Central memory CD8-positive, alpha-beta T cell (primary cell): ENCODE data around the gene OR8H3.
"Not testable (repeated sequence)": the region's sequence is repeated elsewhere in the genome, so short reads cannot be mapped to it uniquely, and the experiment has no call there.

Source experiments
- ATAC-seq: fragments of 150-1000 bp; cut with Tn5 transposase; replicated peaks from 2 replicates; pipeline ENCODE4 v1.10.0; 2022; ENCODE audit warnings: mild to moderate bottlenecking, moderate FRiP score, moderate number of reproducible peaks; ENCODE audit not compliant: poor library complexity, severe bottlenecking; ENCODE audit errors: extremely low read depth
- DNase-seq, 2 donors: peaks; one replicate each; pipeline ENCODE4 v3.0.0; 2021; ENCODE audit warnings: low spot score in 2 of 2
- H3K27ac Mint-ChIP-seq: one replicate; pipeline ENCODE4 v1.8.0; 2022; ENCODE audit warnings: low read depth, mild to moderate bottlenecking, moderate library complexity, mixed read lengths
- H3K27me3 Mint-ChIP-seq: one replicate; pipeline ENCODE4 v1.8.0; 2022; ENCODE audit warnings: mixed read lengths
- H3K36me3 Mint-ChIP-seq: one replicate; pipeline ENCODE4 v1.8.0; 2022; ENCODE audit warnings: mild to moderate bottlenecking, moderate library complexity, mixed read lengths; ENCODE audit not compliant: insufficient read depth
- H3K4me1 Mint-ChIP-seq: one replicate; pipeline ENCODE4 v1.8.0; 2022; ENCODE audit warnings: mixed read lengths
- H3K4me3 Mint-ChIP-seq: one replicate; pipeline ENCODE4 v1.8.0; 2022; ENCODE audit warnings: mild to moderate bottlenecking, moderate library complexity, mixed read lengths
- H3K9me3 Mint-ChIP-seq: one replicate; pipeline ENCODE4 v1.8.0; 2022; ENCODE audit warnings: mixed read lengths

Gene OR8H3, protein sequence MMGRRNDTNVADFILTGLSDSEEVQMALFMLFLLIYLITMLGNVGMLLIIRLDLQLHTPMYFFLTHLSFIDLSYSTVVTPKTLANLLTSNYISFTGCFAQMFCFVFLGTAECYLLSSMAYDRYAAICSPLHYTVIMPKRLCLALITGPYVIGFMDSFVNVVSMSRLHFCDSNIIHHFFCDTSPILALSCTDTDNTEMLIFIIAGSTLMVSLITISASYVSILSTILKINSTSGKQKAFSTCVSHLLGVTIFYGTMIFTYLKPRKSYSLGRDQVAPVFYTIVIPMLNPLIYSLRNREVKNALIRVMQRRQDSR

DNA sequence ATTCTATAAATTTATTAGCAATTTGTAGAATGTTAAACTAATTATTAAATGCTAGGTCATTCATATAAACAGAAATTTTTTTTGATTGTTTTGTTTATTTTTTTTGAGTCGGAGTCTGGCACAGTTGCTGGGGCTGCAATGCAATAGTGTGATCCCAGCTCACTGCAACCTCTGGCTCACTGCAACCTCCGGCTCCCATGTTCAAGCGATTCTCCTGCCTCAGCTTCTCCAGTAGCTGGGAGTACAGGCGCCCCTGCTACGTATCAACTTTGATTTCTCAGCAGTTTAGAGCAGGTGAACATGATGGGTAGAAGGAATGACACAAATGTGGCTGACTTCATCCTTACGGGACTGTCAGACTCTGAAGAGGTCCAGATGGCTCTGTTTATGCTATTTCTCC, at the start of gene OR8H3:
Gene OR8H3 (plus strand): TSS at position 301 of the 400 bp plus-strand sequence. CDS start 0 bp downstream, at position 301.
- H3K9me3 Mint-ChIP-seq = peaks cover 14% of the 10 kb centered on the region
- H3K4me3 Mint-ChIP-seq = no peak within 1 kb of the TSS
- H3K27ac Mint-ChIP-seq = no peak within 1 kb of the TSS

DNA sequence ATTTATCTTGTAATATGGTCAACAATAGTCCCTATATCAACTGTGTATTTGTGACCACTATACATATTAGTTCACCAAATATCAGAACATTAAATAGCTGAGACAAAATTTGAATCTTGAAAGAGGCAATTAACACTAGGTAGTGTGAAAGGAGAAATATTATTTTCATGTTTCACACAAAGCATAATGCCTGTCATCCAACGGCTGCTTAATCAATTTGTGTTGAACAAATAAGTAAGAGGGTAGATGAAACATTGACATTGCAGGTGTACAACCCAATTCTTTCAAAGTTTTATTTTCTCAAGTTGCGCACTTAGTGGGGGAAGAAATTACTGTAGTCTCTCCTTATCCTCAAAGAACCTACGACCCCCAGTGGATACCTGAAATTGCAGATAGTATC, 32.5 kb upstream of the OR8H3 start:
- Mint-ChIP-seq H3K4me1 (no peaks in the 10 kb centered on the region), H3K36me3 (no peaks in the 10 kb centered on the region), H3K4me3 (no peak overlapping the region), H3K27me3 (no peaks in the 10 kb centered on the region), H3K27ac (no peak overlapping the region), H3K9me3 (peaks cover 18% of the 10 kb centered on the region)
- DNase-seq (no peak), ATAC-seq (no peak)

More for the DNA sequence above, at the start of gene OR8H3:
- Mint-ChIP-seq H3K36me3 (peaks cover 3% of the 10 kb centered on the region), H3K4me1 (no peaks in the 10 kb centered on the region), H3K27me3 (no peaks in the 10 kb centered on the region)
- no peak for ATAC-seq
- no peak for DNase-seq

DNA sequence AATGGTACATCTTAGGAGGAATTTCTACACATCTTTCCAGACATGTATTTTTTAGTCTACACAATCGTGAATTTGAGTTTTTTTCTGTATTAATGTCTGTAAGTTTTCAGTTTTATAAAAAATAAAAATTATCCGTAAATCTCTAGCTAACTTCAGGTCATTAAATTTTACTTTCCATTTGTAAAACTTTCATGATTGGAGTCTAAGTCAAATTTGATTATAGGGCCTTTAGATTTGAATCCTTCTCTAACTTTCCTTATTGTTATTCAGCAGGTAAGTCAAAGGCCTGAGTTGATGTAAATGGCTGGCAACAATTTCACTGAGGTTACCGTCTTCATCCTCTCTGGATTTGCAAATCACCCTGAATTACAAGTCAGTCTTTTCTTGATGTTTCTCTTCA, 29.2 kb upstream of the OR8H3 start, which contains the start of gene OR8I2:
Gene OR8I2 (plus strand): TSS at position 301 of the 400 bp plus-strand sequence. CDS start 0 bp downstream, at position 301.
- no peak for ATAC-seq
- DNase-seq = no peak
- H3K9me3 Mint-ChIP-seq = peaks cover 26% of the 10 kb centered on the region
- H3K27me3 Mint-ChIP-seq = no peaks in the 10 kb centered on the region
- H3K4me1 Mint-ChIP-seq = no peaks in the 10 kb centered on the region
- H3K4me3 Mint-ChIP-seq = no peak within 1 kb of the TSS
- H3K36me3 Mint-ChIP-seq = no peaks in the 10 kb centered on the region
- no peak within 1 kb of the TSS for H3K27ac Mint-ChIP-seq

DNA sequence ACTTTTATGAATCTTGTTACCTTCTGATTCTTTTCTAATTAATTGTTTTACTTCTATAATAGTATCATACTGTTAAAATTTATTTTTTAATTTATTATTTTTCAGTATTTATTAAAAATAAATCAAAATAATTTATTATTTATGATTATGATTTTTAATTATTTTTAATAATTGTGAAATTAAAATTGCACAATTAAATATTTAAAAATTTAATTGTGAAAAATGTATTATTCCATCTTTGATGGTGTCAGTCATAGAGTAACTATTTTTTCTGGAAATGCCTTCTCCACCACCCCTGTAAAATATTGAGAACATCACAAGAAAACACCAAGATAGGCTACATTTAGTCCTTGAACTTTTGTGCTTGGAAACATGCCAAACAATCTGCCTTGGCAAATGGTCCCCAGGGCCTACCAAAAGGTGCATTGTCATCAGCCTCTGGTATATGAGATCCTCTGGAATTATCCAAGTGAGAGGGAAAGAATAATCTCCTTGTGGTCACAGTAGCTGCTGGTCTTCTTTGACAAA, 18.9 kb upstream of the OR8H3 start, which contains the start of gene OR8H2:
Gene OR8H2 (plus strand): TSS at position 478 of the 528 bp plus-strand sequence. CDS start 1,356 bp downstream, outside the sequence.
- Mint-ChIP-seq H3K4me3 (no peak within 1 kb of the TSS), H3K27ac (no peak within 1 kb of the TSS), H3K27me3 (no peaks in the 10 kb centered on the region), H3K36me3 (no peaks in the 10 kb centered on the region), H3K9me3 (peaks cover 14% of the 10 kb centered on the region), H3K4me1 (no peaks in the 10 kb centered on the region)
- DNase-seq (no peak), ATAC-seq (no peak)

DNA sequence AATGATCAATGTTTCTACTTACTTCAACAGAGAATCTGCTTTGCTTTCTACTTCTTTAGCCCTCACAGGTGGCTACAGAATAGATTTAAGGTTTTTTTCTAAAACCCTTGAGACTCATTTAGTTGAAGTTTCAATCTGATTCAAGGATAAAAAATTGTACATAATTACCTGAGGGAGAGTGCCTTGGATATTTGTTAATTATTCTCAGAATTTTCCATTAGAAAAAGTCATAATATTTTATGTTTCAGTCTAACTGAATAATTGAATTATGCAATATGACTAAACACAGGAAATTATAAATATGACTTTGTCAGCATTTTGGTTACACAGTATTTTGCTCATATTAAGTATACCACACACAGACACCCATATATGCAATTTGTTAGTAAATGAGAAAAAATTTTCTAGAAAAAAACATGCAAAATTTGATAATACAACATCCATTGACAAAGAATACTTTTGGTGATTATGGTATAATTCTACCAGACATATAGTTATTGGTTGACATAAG, 18.0 kb downstream of the OR8H3 start, which contains the start of gene OR8J3:
Gene OR8J3 (minus strand): TSS at position 51 of the 511 bp plus-strand sequence. CDS start 2,483 bp downstream, outside the sequence.
- DNase-seq = no peak
- Mint-ChIP-seq H3K36me3 (no peaks in the 10 kb centered on the region), H3K9me3 (peaks cover 24% of the 10 kb centered on the region), H3K4me1 (no peaks in the 10 kb centered on the region), H3K4me3 (no peak within 1 kb of the TSS), H3K27me3 (no peaks in the 10 kb centered on the region), H3K27ac (no peak within 1 kb of the TSS)
- ATAC-seq = no peak

DNA sequence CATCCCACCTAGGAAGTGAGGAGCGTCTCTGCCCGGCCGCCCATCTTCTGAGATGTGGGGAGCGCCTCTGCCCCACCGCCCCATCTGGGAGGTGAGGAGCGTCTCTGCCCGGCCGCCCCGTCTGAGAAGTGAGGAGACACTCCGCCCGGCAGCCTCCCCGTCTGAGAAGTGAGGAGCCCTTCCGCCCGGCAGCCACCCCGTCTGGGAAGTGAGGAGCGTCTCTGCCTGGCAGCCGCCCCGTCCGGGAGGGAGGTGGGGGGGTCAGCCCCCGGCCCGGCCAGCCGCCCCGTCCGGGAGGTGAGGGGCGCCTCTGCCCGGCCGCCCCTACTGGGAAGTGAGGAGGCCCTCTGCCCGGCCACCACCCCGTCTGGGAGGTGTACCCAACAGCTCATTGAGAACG, 21.5 kb downstream of the OR8H3 start:
- not testable (repeated sequence) for H3K36me3 Mint-ChIP-seq, ATAC-seq

DNA sequence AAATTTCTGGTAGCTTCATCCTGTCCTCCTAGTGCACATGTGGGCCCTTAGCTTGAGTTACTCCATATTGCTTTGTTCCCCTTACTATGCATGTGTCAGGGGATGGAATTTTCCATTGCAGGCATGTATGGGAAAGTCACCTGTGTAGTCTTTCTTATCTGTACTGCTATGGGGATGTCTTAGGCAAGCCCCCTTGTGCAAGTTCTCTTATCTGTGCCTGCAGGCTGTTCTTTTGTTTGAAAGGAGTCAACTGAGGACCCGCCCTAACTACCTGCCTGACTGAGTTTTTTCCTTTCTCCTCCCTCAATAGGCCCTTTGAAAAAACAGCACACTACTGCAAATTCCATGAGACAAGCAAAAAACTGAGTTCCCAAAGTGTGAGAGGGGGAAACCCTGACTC, 29.2 kb downstream of the OR8H3 start:
- Mint-ChIP-seq H3K4me3 (no peak overlapping the region), H3K27ac (no peak overlapping the region), H3K36me3 (no peaks in the 10 kb centered on the region), H3K27me3 (no peaks in the 10 kb centered on the region), H3K4me1 (no peaks in the 10 kb centered on the region), H3K9me3 (peaks cover 19% of the 10 kb centered on the region)
- ATAC-seq = no peak
- no peak for DNase-seq

More for the DNA sequence above, 21.5 kb downstream of the OR8H3 start:
- H3K27ac Mint-ChIP-seq, H3K27me3 Mint-ChIP-seq, H3K4me1 Mint-ChIP-seq, DNase-seq, H3K4me3 Mint-ChIP-seq: not testable (repeated sequence)
- peaks cover 14% of the 10 kb centered on the region for H3K9me3 Mint-ChIP-seq

DNA sequence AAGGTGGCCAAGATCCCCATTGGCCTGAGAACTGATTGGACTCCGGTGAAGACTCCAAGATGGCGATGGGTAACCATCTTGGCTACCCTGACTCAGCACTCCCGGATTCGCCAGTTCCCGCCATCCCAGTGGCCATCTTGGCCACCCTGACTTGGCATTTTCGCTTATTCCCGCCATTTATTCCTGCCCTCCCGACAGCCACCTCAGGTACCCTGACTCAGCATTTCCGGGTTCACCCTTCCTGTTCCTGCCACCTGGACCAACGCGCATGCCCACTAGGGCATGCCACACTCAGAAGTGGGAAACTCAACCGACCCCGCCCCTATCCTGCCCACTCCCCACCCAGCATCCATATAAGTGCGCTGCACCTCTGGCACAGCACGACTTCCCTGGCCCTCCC, 30.2 kb downstream of the OR8H3 start:
- ATAC-seq (no peak), DNase-seq (no peak)
- no peak overlapping the region for H3K27ac Mint-ChIP-seq
- no peaks in the 10 kb centered on the region for H3K27me3 Mint-ChIP-seq
- H3K9me3 Mint-ChIP-seq = peaks cover 26% of the 10 kb centered on the region
- H3K4me1 Mint-ChIP-seq = no peaks in the 10 kb centered on the region
- no peak overlapping the region for H3K4me3 Mint-ChIP-seq
- no peaks in the 10 kb centered on the region for H3K36me3 Mint-ChIP-seq

DNA sequence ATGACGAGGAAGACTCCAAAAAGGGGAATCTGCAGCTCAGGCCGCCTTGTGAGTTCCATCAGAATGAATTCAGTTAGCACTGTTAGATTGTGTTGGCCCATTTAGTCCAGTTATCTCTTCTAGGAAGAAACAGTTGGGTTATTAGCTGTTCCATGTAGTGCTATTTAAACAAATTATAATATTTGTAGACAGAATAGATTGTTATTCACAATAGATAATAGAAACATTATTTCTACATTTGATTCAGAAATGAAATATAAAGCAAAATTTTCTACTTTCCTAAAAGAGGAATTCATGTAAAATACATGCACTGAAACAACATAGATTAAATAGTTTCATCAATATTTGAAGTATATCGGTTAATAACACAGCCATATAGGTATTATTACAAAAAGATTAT, 38.0 kb downstream of the OR8H3 start, which contains the start of gene OR8K5:
Gene OR8K5 (minus strand): TSS at position 101 of the 400 bp plus-strand sequence. CDS start 0 bp downstream, at position 101.
- Mint-ChIP-seq H3K27ac (no peak within 1 kb of the TSS), H3K9me3 (peaks cover 22% of the 10 kb centered on the region), H3K27me3 (no peaks in the 10 kb centered on the region), H3K4me1 (no peaks in the 10 kb centered on the region), H3K4me3 (no peak within 1 kb of the TSS), H3K36me3 (no peaks in the 10 kb centered on the region)
- ATAC-seq (no peak), DNase-seq (no peak)

DNA sequence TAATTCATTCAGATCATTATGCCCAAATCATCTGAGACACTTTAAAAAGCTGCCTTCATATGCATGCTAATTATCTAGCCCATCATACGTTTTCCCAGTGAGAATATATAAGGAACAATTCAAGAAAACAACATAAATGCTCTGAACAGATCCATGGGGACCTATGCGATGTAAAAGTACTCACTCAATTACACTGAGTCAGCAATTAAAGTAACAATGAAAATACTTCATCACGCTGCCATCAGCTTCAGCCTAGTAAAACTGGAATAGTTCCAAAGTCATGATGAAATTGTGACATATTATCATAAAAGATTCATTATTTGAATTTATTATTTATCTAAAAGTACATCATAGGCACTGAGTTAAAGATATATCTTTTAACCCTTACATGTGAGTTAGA, 41.6 kb downstream of the OR8H3 start:
- H3K27ac Mint-ChIP-seq = no peak overlapping the region
- no peaks in the 10 kb centered on the region for H3K36me3 Mint-ChIP-seq
- H3K27me3 Mint-ChIP-seq = no peaks in the 10 kb centered on the region
- DNase-seq (no peak), ATAC-seq (no peak)
- peaks cover 11% of the 10 kb centered on the region for H3K9me3 Mint-ChIP-seq
- no peak overlapping the region for H3K4me3 Mint-ChIP-seq
- no peaks in the 10 kb centered on the region for H3K4me1 Mint-ChIP-seq

DNA sequence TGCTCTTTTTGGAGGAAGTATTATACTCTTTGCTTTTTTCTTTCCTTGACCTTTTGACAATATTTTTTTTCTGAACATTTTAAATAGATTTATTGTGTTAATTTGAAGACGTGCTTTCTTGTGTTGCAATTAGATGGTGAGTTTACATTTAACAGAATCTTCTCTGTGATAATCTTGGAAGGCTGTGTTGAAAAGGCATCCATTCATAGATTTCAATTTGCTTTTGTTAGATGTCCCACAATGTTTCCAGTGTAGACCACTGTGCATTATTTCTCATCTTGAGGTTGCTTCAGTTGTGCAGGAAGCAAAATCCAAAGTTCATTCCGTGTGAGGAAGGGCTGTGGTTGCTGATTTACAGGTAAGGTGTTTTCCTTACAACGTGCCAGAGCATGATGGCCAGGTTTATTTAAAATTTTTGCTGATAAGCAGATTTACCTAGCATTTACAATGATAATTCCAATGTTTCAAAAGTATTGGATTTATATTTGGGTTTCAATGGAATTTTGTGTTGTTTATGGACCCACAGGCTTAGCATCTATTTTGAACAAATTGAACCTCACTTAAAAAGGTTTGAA, 50.2 kb downstream of the OR8H3 start:
- Mint-ChIP-seq H3K4me3 (no peak overlapping the region), H3K4me1 (no peaks in the 10 kb centered on the region), H3K9me3 (peaks cover 15% of the 10 kb centered on the region), H3K27ac (no peak overlapping the region), H3K36me3 (no peaks in the 10 kb centered on the region), H3K27me3 (no peaks in the 10 kb centered on the region)
- DNase-seq (no peak), ATAC-seq (no peak)
